Spinal cord (tissue), 10 donors: ENCODE data around the gene GRSF1. TPM values are rescaled to one million over a fixed set of nuclear protein-coding genes. Genes with fewer than 3 reads are reported as not detected.

ENCODE experiments used
- DNase-seq, 6 donors: peaks; one replicate each; pipeline versions ENCODE4 v3.0.0 to v3.0.0-alpha.2; 2013 to 2015; ENCODE audit warnings: low spot score in 6 of 6, low read depth in 4 of 6
- H3K27ac ChIP-seq: one replicate; pipeline ENCODE4 v1.5.1; 2013; ENCODE audit warnings: low read depth, low read length, control low read depth
- H3K27me3 ChIP-seq: one replicate; pipeline ENCODE4 v1.6.1; 2013; ENCODE audit warnings: low read length; ENCODE audit not compliant: control insufficient read depth, insufficient read depth
- H3K36me3 ChIP-seq: one replicate; pipeline ENCODE4 v1.6.1; 2013; ENCODE audit warnings: low read length; ENCODE audit not compliant: control insufficient read depth, insufficient read depth
- H3K4me1 ChIP-seq: one replicate; pipeline ENCODE4 v1.6.1; 2013; ENCODE audit warnings: low read length; ENCODE audit not compliant: control insufficient read depth, insufficient read depth
- H3K4me3 ChIP-seq: one replicate; pipeline ENCODE4 v1.5.1; 2013; ENCODE audit warnings: low read depth, low read length, control low read depth
- H3K9me3 ChIP-seq: one replicate; pipeline ENCODE4 v1.6.1; 2013; ENCODE audit warnings: low read length; ENCODE audit not compliant: control insufficient read depth, insufficient read depth
- WGBS: methylation state at CpG from one replicate; pipeline ENCODE4 v1.1.5; 2013; ENCODE audit warnings: missing lambda C conversion rate; ENCODE audit not compliant: insufficient coverage; 5-methylcytosine and 5-hydroxymethylcytosine counted together
- long read RNA-seq, 4 donors: transcript quantifications; one replicate each; lab custom pipeline, GENCODE V29; 2026
- polyA plus RNA-seq, 2 donors: library from polyadenylated mRNA; unstranded; fragments of 120-200 nt; gene quantifications; one replicate each; pipeline ENCODE4 v1.2.1, GENCODE V29; 2013; ENCODE audit not compliant: insufficient read length in 2 of 2
- total RNA-seq, 2 donors: library from RNA; depleted of rRNA in 1 of 2; stranded (reverse); fragments of 120-200 nt in 1 of 2; fragments of >200 nt in 1 of 2; gene quantifications; one replicate each; pipeline versions ENCODE4 v1.2.3 to v1.2.4, GENCODE V29; 2013 to 2014
- donor health status: healthy.

The GRSF1 gene, protein sequence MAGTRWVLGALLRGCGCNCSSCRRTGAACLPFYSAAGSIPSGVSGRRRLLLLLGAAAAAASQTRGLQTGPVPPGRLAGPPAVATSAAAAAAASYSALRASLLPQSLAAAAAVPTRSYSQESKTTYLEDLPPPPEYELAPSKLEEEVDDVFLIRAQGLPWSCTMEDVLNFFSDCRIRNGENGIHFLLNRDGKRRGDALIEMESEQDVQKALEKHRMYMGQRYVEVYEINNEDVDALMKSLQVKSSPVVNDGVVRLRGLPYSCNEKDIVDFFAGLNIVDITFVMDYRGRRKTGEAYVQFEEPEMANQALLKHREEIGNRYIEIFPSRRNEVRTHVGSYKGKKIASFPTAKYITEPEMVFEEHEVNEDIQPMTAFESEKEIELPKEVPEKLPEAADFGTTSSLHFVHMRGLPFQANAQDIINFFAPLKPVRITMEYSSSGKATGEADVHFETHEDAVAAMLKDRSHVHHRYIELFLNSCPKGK
- total RNA-seq (10 to 100 TPM; 71.8 to 73.9 TPM), polyA plus RNA-seq (100 to 1,000 TPM in 1 of 2 donors, 10 to 100 TPM in 1; 93.5 to 100 TPM)
- long read RNA-seq, donor 1, full-length matches to known transcripts = 18 of 18 reads
- long read RNA-seq, donor 1, partial matches to known transcripts = 0 of 18 reads
- long read RNA-seq, donor 1, other reads (novel, unspliced or antisense) = 0 of 18 reads
- long read RNA-seq, donor 2, full-length matches to known transcripts = 8 of 8 reads
- long read RNA-seq, donor 2, partial matches to known transcripts = 0 of 8 reads
- long read RNA-seq, donor 2, other reads (novel, unspliced or antisense) = 0 of 8 reads
- long read RNA-seq, donor 3, full-length matches to known transcripts = 6 of 6 reads
- long read RNA-seq, donor 3, partial matches to known transcripts = 0 of 6 reads
- long read RNA-seq, donor 3, other reads (novel, unspliced or antisense) = 0 of 6 reads
- long read RNA-seq, donor 4, full-length matches to known transcripts = 12 of 12 reads
- long read RNA-seq, donor 4, partial matches to known transcripts = 0 of 12 reads
- long read RNA-seq, donor 4, other reads (novel, unspliced or antisense) = 0 of 12 reads

- Histone ChIP-seq H3K9me3 (no peaks in the 10 kb centered on the region), H3K36me3 (peaks cover 9% of the 10 kb centered on the region), H3K4me3 (peak within 1 kb of the TSS; percentile 73), H3K27me3 (no peaks in the 10 kb centered on the region), H3K27ac (peak within 1 kb of the TSS; percentile 86), H3K4me1 (peaks cover 15% of the 10 kb centered on the region)
- under 1% methylated on average over 41 of the region's 51 CpGs for WGBS
- peak; percentile 73 to 98 (median 86) for DNase-seq
Measured at GRCh38 chr4:70839589-70840093, at the start of gene GRSF1. GRSF1 (minus strand) TSS chr4:70839890; CDS start chr4:70839827, 63 bp downstream.

GRCh38 chr4:70885174-70885573 is 45.5 kb upstream of the GRSF1 start:
- 69% methylated on average over 5 of the region's 6 CpGs for WGBS
- H3K4me1 ChIP-seq = no peaks in the 10 kb centered on the region
- H3K27me3 ChIP-seq = no peaks in the 10 kb centered on the region
- H3K9me3 ChIP-seq = no peaks in the 10 kb centered on the region
- H3K27ac ChIP-seq = no peak overlapping the region
- no peak for DNase-seq
- no peak overlapping the region for H3K4me3 ChIP-seq
- no peaks in the 10 kb centered on the region for H3K36me3 ChIP-seq

DNA sequence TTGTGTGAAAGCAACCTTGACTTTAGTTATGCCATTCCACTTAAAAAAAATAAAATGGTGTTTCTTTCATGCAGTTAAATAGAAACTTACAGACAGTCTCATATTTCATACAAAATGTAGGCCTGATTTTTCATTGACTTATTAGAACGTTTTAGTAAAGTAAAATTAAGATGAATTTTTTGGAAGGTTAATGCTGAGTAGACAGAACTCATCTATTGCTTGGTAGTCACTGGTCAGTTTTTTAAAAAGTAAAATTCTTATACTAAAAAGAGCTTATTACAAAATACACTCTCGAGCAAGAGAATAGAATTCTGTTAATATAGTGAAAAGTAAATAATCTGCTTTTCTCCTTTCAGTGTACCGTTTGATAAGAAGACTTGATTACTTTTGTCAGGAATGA is 41.0 kb upstream of the GRSF1 start:
- Histone ChIP-seq H3K36me3 (no peaks in the 10 kb centered on the region), H3K4me1 (no peaks in the 10 kb centered on the region), H3K4me3 (no peak overlapping the region), H3K27ac (no peak overlapping the region), H3K27me3 (no peaks in the 10 kb centered on the region), H3K9me3 (no peaks in the 10 kb centered on the region)
- WGBS = no CpG with 5 or more reads among the region's 3 CpGs
- no peak for DNase-seq

GRCh38 chr4:70877556-70877955 is 37.9 kb upstream of the GRSF1 start:
- no peaks in the 10 kb centered on the region for H3K4me1 ChIP-seq
- no CpG with 5 or more reads among the region's 3 CpGs for WGBS
- no peak overlapping the region for H3K4me3 ChIP-seq
- no peaks in the 10 kb centered on the region for H3K36me3 ChIP-seq
- no peaks in the 10 kb centered on the region for H3K27me3 ChIP-seq
- no peak for DNase-seq
- H3K27ac ChIP-seq = no peak overlapping the region
- no peaks in the 10 kb centered on the region for H3K9me3 ChIP-seq

GRCh38 chr4:70874268-70875156 is 34.8 kb upstream of the GRSF1 start:
- Histone ChIP-seq H3K27me3 (no peaks in the 10 kb centered on the region), H3K27ac (no peak overlapping the region), H3K4me3 (no peak overlapping the region), H3K4me1 (no peaks in the 10 kb centered on the region), H3K36me3 (no peaks in the 10 kb centered on the region), H3K9me3 (no peaks in the 10 kb centered on the region)
- no peak for DNase-seq
- 97% methylated on average over 13 of the region's 19 CpGs for WGBS

DNA sequence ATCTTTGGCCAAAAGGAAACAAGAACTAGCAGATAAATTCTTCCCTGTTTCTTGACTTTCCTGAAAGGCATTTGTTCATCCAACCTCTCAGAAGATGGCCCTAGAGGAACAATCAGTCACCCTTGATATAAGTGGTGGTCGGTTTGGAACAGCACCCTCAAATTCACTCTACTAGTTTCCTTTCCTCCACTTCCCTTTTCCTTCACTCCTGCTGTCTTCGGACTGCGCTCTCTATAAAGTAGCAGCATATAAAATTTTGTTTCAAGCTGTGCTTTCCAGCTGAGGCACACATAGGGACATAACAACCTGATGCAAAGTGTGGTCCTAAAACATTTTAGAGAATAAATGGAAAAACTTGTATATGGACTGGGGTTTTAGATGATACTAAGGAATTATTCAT is 33.5 kb upstream of the GRSF1 start:
- WGBS = 100% methylated on average over 3 of the region's 3 CpGs
- Histone ChIP-seq H3K36me3 (no peaks in the 10 kb centered on the region), H3K9me3 (no peaks in the 10 kb centered on the region), H3K4me3 (no peak overlapping the region), H3K27ac (no peak overlapping the region), H3K4me1 (no peaks in the 10 kb centered on the region), H3K27me3 (no peaks in the 10 kb centered on the region)
- no peak for DNase-seq

DNA sequence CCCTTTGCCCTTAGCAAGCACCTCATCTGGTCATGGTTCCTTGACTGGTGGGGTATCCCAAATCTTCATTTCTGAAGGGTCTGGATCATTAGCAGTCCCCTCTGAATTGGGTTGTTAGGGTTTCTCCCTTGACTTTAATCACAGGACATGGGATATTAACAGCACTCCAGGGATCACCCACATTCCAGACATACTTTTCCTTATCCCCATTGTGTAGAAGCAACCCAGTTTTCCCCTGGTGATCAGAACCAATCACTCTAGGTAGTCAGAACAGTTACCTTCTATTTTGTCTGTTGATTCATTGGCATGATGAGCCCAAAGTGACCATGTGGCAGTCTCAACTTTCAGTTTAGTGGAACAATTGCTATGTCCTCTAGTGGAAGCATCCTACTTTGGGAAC is 29.1 kb upstream of the GRSF1 start:
- no peak for DNase-seq
- H3K27me3 ChIP-seq = no peaks in the 10 kb centered on the region
- H3K27ac ChIP-seq = no peak overlapping the region
- H3K36me3 ChIP-seq = no peaks in the 10 kb centered on the region
- H3K4me3 ChIP-seq = no peak overlapping the region
- H3K4me1 ChIP-seq = no peaks in the 10 kb centered on the region
- H3K9me3 ChIP-seq = no peaks in the 10 kb centered on the region

- Histone ChIP-seq H3K36me3 (no peaks in the 10 kb centered on the region), H3K27me3 (no peaks in the 10 kb centered on the region), H3K27ac (no peak overlapping the region), H3K4me1 (no peaks in the 10 kb centered on the region), H3K4me3 (no peak overlapping the region), H3K9me3 (no peaks in the 10 kb centered on the region)
- WGBS = 50% methylated on average over 2 of the region's 6 CpGs
- no peak for DNase-seq
Measured at GRCh38 chr4:70863099-70863790, 23.6 kb upstream of the GRSF1 start.
